HepG2 (cell line): ENCODE results near the gene ZBBX. TPM values are rescaled to one million over a fixed set of nuclear protein-coding genes. Genes with fewer than 3 reads are reported as not detected.

Experiments
- ATAC-seq: fragments of 200-7000 bp; cut with Tn5 transposase; 3 replicates; pipeline ENCODE4 v1.9.1; 2020; ENCODE audit warnings: mild to moderate bottlenecking, moderate library complexity
- BruUV-seq: library from RNA; stranded (reverse); fragments of 400-500 nt; replicated peaks from 2 replicates; lab custom pipeline; 2021; lab: Mats Ljungman, UMichigan
- CTCF ChIA-PET: fragments of 300-600 bp; formaldehyde crosslinking; extraction: SDS; loops from one replicate; lab custom pipeline; 2021; ENCODE audit warnings: low total read pairs, inconsistent platforms, low intra/inter-chr PET ratio; lab: Yijun Ruan, JAX
- POLR2A ChIA-PET: fragments of 350-600 bp; sonication (Branson Sonifier 250); formaldehyde crosslinking; loops from one replicate; lab custom pipeline; 2020; ENCODE audit warnings: antibody characterized with exemption, inconsistent platforms; lab: Yijun Ruan, JAX
- DNase-seq: peaks from one replicate; pipeline ENCODE4 v3.0.0-alpha.2; 2015; ENCODE audit warnings: low spot score
- FAIRE-seq: peaks from 3 replicates; lab custom pipeline; 2011; peaks lifted over from hg19 to GRCh38; lab: Jason Lieb, UNC
- H2AFZ ChIP-seq: one replicate; pipeline ENCODE4 v1.6.1; 2011; ENCODE audit warnings: low read length, inconsistent platforms
- H3K27ac ChIP-seq: fragments of 300-600 bp; 3 replicates; pipeline ENCODE4 v1.8.0; 2011; ENCODE audit warnings: mixed run types, mild to moderate bottlenecking, mixed read lengths, low read length, inconsistent platforms; ENCODE audit not compliant: insufficient read depth; ENCODE audit errors: extremely low read length
- H3K27me3 ChIP-seq, 2 experiments: fragments of 200-600 bp in 1 of 2; 2 replicates in 1 of 2; 3 replicates in 1 of 2; pipeline versions ENCODE4 v1.6.0 to v1.8.0; 2011; ENCODE audit warnings: low read length in 2 of 2, mild to moderate bottlenecking in 2 of 2, moderate library complexity in 2 of 2, inconsistent platforms in 1 of 2; ENCODE audit not compliant: insufficient read depth in 2 of 2, control insufficient read depth in 1 of 2
- H3K36me3 ChIP-seq, 2 experiments: fragments of 200-600 bp in 1 of 2; replicated peaks in 1 of 2; 2 replicates in 1 of 2; 3 replicates in 1 of 2; pipeline versions ENCODE4 v1.5.1 to v1.8.0; 2011; ENCODE audit warnings: low read length in 2 of 2, inconsistent platforms in 1 of 2; ENCODE audit not compliant: insufficient read depth in 2 of 2, control insufficient read depth in 1 of 2
- H3K4me1 ChIP-seq: 2 replicates; pipeline ENCODE4 v1.5.1; 2012; ENCODE audit warnings: low read length, inconsistent platforms; ENCODE audit not compliant: insufficient read depth
- H3K4me2 ChIP-seq: 2 replicates; pipeline ENCODE4 v1.6.0; 2011; ENCODE audit warnings: low read depth, low read length, inconsistent platforms
- H3K4me3 ChIP-seq, 3 experiments: fragments of 200-600 bp in 1 of 3; sonication (generic), shearing (Covaris generic) in 1 of 3; replicated peaks in 1 of 3; 2 replicates each; pipeline ENCODE4 v1.5.1; 2011 to 2016; ENCODE audit warnings: low read length in 3 of 3, inconsistent platforms in 2 of 3, low read depth in 2 of 3, mild to moderate bottlenecking in 2 of 3, control low read depth in 1 of 3, mixed read lengths in 1 of 3; ENCODE audit not compliant: insufficient read depth in 1 of 3
- H3K79me2 ChIP-seq: one replicate; pipeline ENCODE4 v1.6.1; 2011; ENCODE audit warnings: low read length, inconsistent platforms; ENCODE audit not compliant: insufficient read depth
- H3K9ac ChIP-seq: 2 replicates; pipeline ENCODE4 v1.6.0; 2011; ENCODE audit warnings: mild to moderate bottlenecking, low read depth, low read length, inconsistent platforms; ENCODE audit not compliant: insufficient read depth
- H3K9me3 ChIP-seq: 2 replicates; pipeline ENCODE4 v1.5.1; 2012; ENCODE audit warnings: mild to moderate bottlenecking, low read length
- H4K20me1 ChIP-seq: 2 replicates; pipeline ENCODE4 v1.6.0; 2011; ENCODE audit warnings: inconsistent platforms, mild to moderate bottlenecking, low read length, moderate library complexity; ENCODE audit not compliant: insufficient read depth
- AHR ChIP-seq: IDR thresholded peaks from 2 replicates; pipeline ENCODE4 v1.6.1; 2018; ENCODE audit warnings: missing genetic modification reagents, missing compliant biosample characterization
- CHCHD3 ChIP-seq: sonication (generic); formaldehyde crosslinking; IDR thresholded peaks from 2 replicates; pipeline ENCODE4 v1.8.0; 2022; ENCODE audit warnings: mild to moderate bottlenecking, missing genetic modification reagents, moderate library complexity
- MYC ChIP-seq: sonication (generic); formaldehyde crosslinking; IDR thresholded peaks from 2 replicates; pipeline ENCODE4 v1.9.0; 2021; ENCODE audit warnings: missing genetic modification reagents, borderline replicate concordance
- MZF1 ChIP-seq: sonication (generic); formaldehyde crosslinking; IDR thresholded peaks from 2 replicates; pipeline ENCODE4 v1.8.1; 2023; ENCODE audit warnings: mild to moderate bottlenecking, missing genetic modification reagents, borderline replicate concordance
- PCBP2 ChIP-seq: fragments of 200-400 bp; formaldehyde crosslinking; optimal IDR thresholded peaks from 2 replicates; pipeline ENCODE3; 2018; ENCODE audit warnings: low read length, low read depth; ENCODE audit not compliant: poor library complexity, severe bottlenecking
- POLR2G ChIP-seq: fragments of 200-400 bp; formaldehyde crosslinking; IDR thresholded peaks from 2 replicates; pipeline ENCODE4 v1.6.1; 2018; ENCODE audit warnings: mild to moderate bottlenecking, low read depth, low read length, moderate library complexity
- RNF2 ChIP-seq: fragments of 450-650 bp; conservative IDR thresholded peaks from 2 replicates; pipeline ENCODE4 v1.6.1; 2016; ENCODE audit warnings: low read depth
- SAFB2 ChIP-seq: sonication (generic); formaldehyde crosslinking; IDR thresholded peaks from 2 replicates; pipeline ENCODE4 v1.5.1; 2020; ENCODE audit warnings: missing genetic modification reagents, low read depth, mild to moderate bottlenecking, borderline replicate concordance
- TAF15 ChIP-seq: fragments of 200-400 bp; formaldehyde crosslinking; IDR thresholded peaks from one replicate; pipeline ENCODE4 v1.6.1; 2018; ENCODE audit warnings: mild to moderate bottlenecking, low read depth, low read length; ENCODE audit not compliant: poor library complexity, severe bottlenecking
- ZBTB3 ChIP-seq: sonication (generic); formaldehyde crosslinking; IDR thresholded peaks from 2 replicates; pipeline ENCODE4 v1.4.0; 2020; ENCODE audit warnings: low read depth, mild to moderate bottlenecking, moderate library complexity, missing genetic modification reagents, borderline replicate concordance
- ZMYM4 ChIP-seq: sonication (generic); formaldehyde crosslinking; IDR thresholded peaks from 2 replicates; pipeline ENCODE4 v1.8.1; 2023; ENCODE audit warnings: mild to moderate bottlenecking, missing genetic modification reagents
- ZNF18 ChIP-seq: sonication (generic); formaldehyde crosslinking; IDR thresholded peaks from 2 replicates; pipeline ENCODE4 v1.8.0; 2022; ENCODE audit warnings: mild to moderate bottlenecking, missing genetic modification reagents; ENCODE audit not compliant: insufficient replicate concordance
- ZNF350 ChIP-seq: sonication (generic); formaldehyde crosslinking; IDR thresholded peaks from 2 replicates; pipeline ENCODE4 v1.4.0; 2020; ENCODE audit warnings: mild to moderate bottlenecking, low read depth, missing genetic modification reagents, borderline replicate concordance
- ZNF362 ChIP-seq: sonication (generic); formaldehyde crosslinking; IDR thresholded peaks from 2 replicates; pipeline ENCODE4 v1.4.0; 2020; ENCODE audit warnings: missing genetic modification reagents, mild to moderate bottlenecking, borderline replicate concordance
- ZNF569 ChIP-seq: sonication (generic); formaldehyde crosslinking; IDR thresholded peaks from 2 replicates; pipeline ENCODE4 v1.5.0; 2020; ENCODE audit warnings: mild to moderate bottlenecking, missing genetic modification reagents, moderate library complexity, borderline replicate concordance
- ZNF713 ChIP-seq: sonication (generic); formaldehyde crosslinking; IDR thresholded peaks from 2 replicates; pipeline ENCODE4 v1.4.0; 2020; ENCODE audit warnings: mild to moderate bottlenecking, missing genetic modification reagents
- WGBS: methylation state at CpG from one replicate; pipeline ENCODE4 v1.1.6; 2017; ENCODE audit warnings: low lambda C conversion rate; 5-methylcytosine and 5-hydroxymethylcytosine counted together
- in situ Hi-C: cut with HindIII; loops from 2 replicates; pipeline ENCODE4 v1.10.0; 2017; ENCODE audit warnings: low pct_unique_long_range_greater_than_20kb; ENCODE audit not compliant: extremely low pct_ligation_motif_present
- intact Hi-C: fragments of 100-400 bp; cut with micrococcal nuclease; formaldehyde crosslinking; loops from one replicate; pipeline ENCODE4 v1.10.0; 2022; ENCODE audit not compliant: unreplicated experiment
- polyA plus RNA-seq, 8 experiments: library from polyadenylated mRNA; depleted of rRNA in 3 of 8; stranded (reverse) in 7 of 8; unstranded in 1 of 8; fragments of >200 nt; fragmentation: Illumina TruSeq in 4 of 8; extraction: Trizol in 4 of 8; gene quantifications; 2 replicates each; pipeline versions ENCODE4 v1.2.1 to v1.2.3, GENCODE V29; 2011 to 2016; ENCODE audit warnings: low read depth in 4 of 8, missing spikeins in 1 of 8, mixed read lengths in 1 of 8; ENCODE audit not compliant: insufficient read depth in 1 of 8
- total RNA-seq, 5 experiments: library from RNA; depleted of rRNA; stranded (reverse); fragments of >200 nt; fragmentation: Illumina TruSeq; extraction: Trizol; gene quantifications; 2 replicates each; pipeline ENCODE4 v1.2.3, GENCODE V29; 2016; ENCODE audit warnings: low read depth in 1 of 5

Gene ZBBX
- total and polyA plus RNA-seq, 2 of the 13 experiments (the other 11 are each of a cell fraction or from before 2014, with no cell fraction given) = not detected

GRCh38 chr3:167318996-167319615 lies 61.0 kb downstream of the ZBBX start:
- FAIRE-seq = no peak
- CTCF ChIA-PET = no interaction called here
- H4K20me1 ChIP-seq = no peaks in the 10 kb centered on the region
- H3K4me3 ChIP-seq = no peak overlapping the region
- no peaks in the 10 kb centered on the region for H3K4me1 ChIP-seq
- no peaks in the 10 kb centered on the region for H3K9me3 ChIP-seq
- POLR2A ChIA-PET = no interaction called here
- no peak overlapping the region for H3K9ac ChIP-seq
- H3K79me2 ChIP-seq = no peaks in the 10 kb centered on the region
- no peak for ATAC-seq
- no peaks in the 10 kb centered on the region for H3K27me3 ChIP-seq
- no peak for TF ChIP-seq POLR2G
- TF ChIP-seq MYC (CRISPR knock-in tag) = no peak
- TF ChIP-seq ZNF362 (CRISPR knock-in tag) = no peak
- TF ChIP-seq RNF2 = no peak
- TF ChIP-seq ZNF569 (CRISPR knock-in tag) = no peak
- no peak for TF ChIP-seq ZNF713 (CRISPR knock-in tag)
- intact Hi-C loops = no loop called here
- H3K27ac ChIP-seq = no peak overlapping the region
- H2AFZ ChIP-seq = no peak overlapping the region
- BruUV-seq = no TSS peak
- in situ Hi-C loops = no loop called here
- 1% methylated on average over 2 of the region's 2 CpGs for WGBS
- no peak for DNase-seq
- H3K4me2 ChIP-seq = no peak overlapping the region
- H3K36me3 ChIP-seq = no peaks in the 10 kb centered on the region

- DNase-seq (no peak), FAIRE-seq (no peak), ATAC-seq (no peak)
- intact Hi-C loops (no loop called here), in situ Hi-C loops (no loop called here)
- H3K4me1 ChIP-seq = no peaks in the 10 kb centered on the region
- H4K20me1 ChIP-seq = no peaks in the 10 kb centered on the region
- H2AFZ ChIP-seq = no peak overlapping the region
- BruUV-seq = no TSS peak
- no peak overlapping the region for H3K4me3 ChIP-seq
- H3K27ac ChIP-seq = no peak overlapping the region
- H3K79me2 ChIP-seq = no peaks in the 10 kb centered on the region
- ChIA-PET POLR2A (no interaction called here), CTCF (no interaction called here)
- H3K27me3 ChIP-seq = no peaks in the 10 kb centered on the region
- H3K4me2 ChIP-seq = no peak overlapping the region
- H3K9me3 ChIP-seq = no peaks in the 10 kb centered on the region
- H3K36me3 ChIP-seq = no peaks in the 10 kb centered on the region
- WGBS = 0% methylated on average over 2 of the region's 2 CpGs
- H3K9ac ChIP-seq = no peak overlapping the region
- TF ChIP-seq AHR (CRISPR knock-in tag) (no peak), MZF1 (CRISPR knock-in tag) (no peak), SAFB2 (no peak), CHCHD3 (CRISPR knock-in tag) (no peak), ZMYM4 (CRISPR knock-in tag) (no peak), ZBTB3 (CRISPR knock-in tag) (no peak), ZNF18 (CRISPR knock-in tag) (no peak), PCBP2 (no peak), ZNF350 (CRISPR knock-in tag) (no peak), TAF15 (no peak)
Measured at GRCh38 chr3:167318306-167318705, 61.8 kb downstream of the ZBBX start.
